ENCODE results near the gene TCERG1. TPM values are rescaled to one million over a fixed set of nuclear protein-coding genes. Genes with fewer than 3 reads are reported as not detected.

Gene TCERG1
- total RNA-seq, 1 experiment from 2014 or later, result 83.5 TPM

GRCh38 chr5:146510559-146511125 is 63.5 kb downstream of the TCERG1 start:
- TF ChIP-seq, protein P1, sequence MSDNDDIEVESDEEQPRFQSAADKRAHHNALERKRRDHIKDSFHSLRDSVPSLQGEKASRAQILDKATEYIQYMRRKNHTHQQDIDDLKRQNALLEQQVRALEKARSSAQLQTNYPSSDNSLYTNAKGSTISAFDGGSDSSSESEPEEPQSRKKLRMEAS (IDR thresholded peaks at IDR 0.05), result no peak
- peaks cover 17% of the 10 kb centered on the region; the same call in 1 of the 2 replicates for H3K79me2 ChIP-seq (ENCODE audit: insufficient read depth, low read length)
- H4K20me1 ChIP-seq (ENCODE audit: insufficient read depth), result peaks cover 5% of the 10 kb centered on the region; the same call in 1 of the 2 replicates
- no peak overlapping the region for H3K4me3 ChIP-seq (replicated peaks in 1 of 2; ENCODE audit: low read depth in 1 of 2, low read length in 2 of 2)
- ChIA-PET CTCF (no interaction called here), RAD21 (ENCODE audit: low non-redundant PET in 1 of 2, low total read pairs in 2 of 2, uncharacterized antibody in 2 of 2, unreplicated experiment in 2 of 2) (no interaction called here), POLR2A (no interaction called here)
- H3K36me3 ChIP-seq (ENCODE audit: control insufficient read depth in 1 of 2, insufficient read depth in 2 of 2, low read length in 2 of 2), result peaks cover 48 to 55% of the 10 kb centered on the region in 2 experiments
- DNase-seq (ENCODE audit: low read depth, low spot score) (no peak), ATAC-seq (no peak)
- no peaks in the 10 kb centered on the region for H3K27me3 ChIP-seq (ENCODE audit: insufficient read depth, low read length)
- TSS peak; percentile 26 for BruUV-seq (replicated peaks)
- no peak overlapping the region for H2AFZ ChIP-seq (ENCODE audit: low read depth, low read length, poor library complexity, severe bottlenecking)
- no peaks in the 10 kb centered on the region for H3K9me2 ChIP-seq (ENCODE audit: insufficient read depth)
- H3K9ac ChIP-seq (ENCODE audit: low read length), result no peak overlapping the region
- no peak overlapping the region for H3K27ac ChIP-seq (ENCODE audit: low read depth, low read length)
- no peak overlapping the region for H3K4me2 ChIP-seq (ENCODE audit: low read length)
- H3K9me3 ChIP-seq (ENCODE audit: control insufficient read depth in 1 of 2, insufficient read depth in 1 of 2, low read depth in 1 of 2, low read length in 2 of 2), result no peaks in the 10 kb centered on the region
- intact Hi-C loops (cut with micrococcal nuclease), result no loop called here
- H3K4me1 ChIP-seq (ENCODE audit: control insufficient read depth in 1 of 2, insufficient read depth in 2 of 2, low read length in 2 of 2), result no peaks in the 10 kb centered on the region

- H3K27ac ChIP-seq (ENCODE audit: low read depth, low read length), result no peak overlapping the region
- intact Hi-C loops (cut with micrococcal nuclease), result no loop called here
- no peaks in the 10 kb centered on the region for H3K4me1 ChIP-seq (ENCODE audit: control insufficient read depth in 1 of 2, insufficient read depth in 2 of 2, low read length in 2 of 2)
- ChIA-PET RAD21 (ENCODE audit: low non-redundant PET in 1 of 2, low total read pairs in 2 of 2, uncharacterized antibody in 2 of 2, unreplicated experiment in 2 of 2) (no interaction called here), POLR2A (no interaction called here), CTCF (interaction anchor here (0.9 kb wide), 1 partner anchor 15 kb away, joined by 3 read pairs; no protein-coding TSS in a partner anchor)
- no peaks in the 10 kb centered on the region for H3K27me3 ChIP-seq (ENCODE audit: insufficient read depth, low read length)
- no peaks in the 10 kb centered on the region for H3K9me3 ChIP-seq (ENCODE audit: control insufficient read depth in 1 of 2, insufficient read depth in 1 of 2, low read depth in 1 of 2, low read length in 2 of 2)
- BruUV-seq (replicated peaks), result no TSS peak
- DNase-seq (ENCODE audit: low read depth, low spot score) (no peak), ATAC-seq (no peak)
- H3K9ac ChIP-seq (ENCODE audit: low read length), result no peak overlapping the region
- H3K4me3 ChIP-seq (replicated peaks in 1 of 2; ENCODE audit: low read depth in 1 of 2, low read length in 2 of 2), result no peak overlapping the region
- H3K9me2 ChIP-seq (ENCODE audit: insufficient read depth), result no peaks in the 10 kb centered on the region
- H3K4me2 ChIP-seq (ENCODE audit: low read length), result no peak overlapping the region
- no peak for TF ChIP-seq ZFX (IDR thresholded peaks at IDR 0.05)
- TF ChIP-seq ATF3 (IDR thresholded peaks at IDR 0.05), result no peak
- TF ChIP-seq EZH2 (IDR thresholded peaks at IDR 0.05), result no peak
- TF ChIP-seq POLR2A (IDR thresholded peaks at IDR 0.05; ENCODE audit: borderline replicate concordance, extremely low read depth, insufficient read depth, insufficient read length), result no peak
- no peak for TF ChIP-seq ELF1 (IDR thresholded peaks at IDR 0.05; ENCODE audit: borderline replicate concordance, low read depth)
- no peak for TF ChIP-seq SRF (IDR thresholded peaks at IDR 0.05; ENCODE audit: low read depth)
- TF ChIP-seq, protein P2, sequence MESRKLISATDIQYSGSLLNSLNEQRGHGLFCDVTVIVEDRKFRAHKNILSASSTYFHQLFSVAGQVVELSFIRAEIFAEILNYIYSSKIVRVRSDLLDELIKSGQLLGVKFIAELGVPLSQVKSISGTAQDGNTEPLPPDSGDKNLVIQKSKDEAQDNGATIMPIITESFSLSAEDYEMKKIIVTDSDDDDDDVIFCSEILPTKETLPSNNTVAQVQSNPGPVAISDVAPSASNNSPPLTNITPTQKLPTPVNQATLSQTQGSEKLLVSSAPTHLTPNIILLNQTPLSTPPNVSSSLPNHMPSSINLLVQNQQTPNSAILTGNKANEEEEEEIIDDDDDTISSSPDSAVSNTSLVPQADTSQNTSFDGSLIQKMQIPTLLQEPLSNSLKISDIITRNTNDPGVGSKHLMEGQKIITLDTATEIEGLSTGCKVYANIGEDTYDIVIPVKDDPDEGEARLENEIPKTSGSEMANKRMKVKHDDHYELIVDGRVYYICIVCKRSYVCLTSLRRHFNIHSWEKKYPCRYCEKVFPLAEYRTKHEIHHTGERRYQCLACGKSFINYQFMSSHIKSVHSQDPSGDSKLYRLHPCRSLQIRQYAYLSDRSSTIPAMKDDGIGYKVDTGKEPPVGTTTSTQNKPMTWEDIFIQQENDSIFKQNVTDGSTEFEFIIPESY (IDR thresholded peaks at IDR 0.05; ENCODE audit: extremely low read depth, insufficient replicate concordance, low read length), result no peak
- no peak for TF ChIP-seq SIN3A (IDR thresholded peaks at IDR 0.05; ENCODE audit: low read depth)
- no peak for TF ChIP-seq EGR1 (IDR thresholded peaks at IDR 0.05; ENCODE audit: low read depth)
- no peak for TF ChIP-seq TCF7L2 (IDR thresholded peaks at IDR 0.05; ENCODE audit: borderline replicate concordance, extremely low read depth, insufficient read depth, insufficient read length)
- TF ChIP-seq, protein P3, sequence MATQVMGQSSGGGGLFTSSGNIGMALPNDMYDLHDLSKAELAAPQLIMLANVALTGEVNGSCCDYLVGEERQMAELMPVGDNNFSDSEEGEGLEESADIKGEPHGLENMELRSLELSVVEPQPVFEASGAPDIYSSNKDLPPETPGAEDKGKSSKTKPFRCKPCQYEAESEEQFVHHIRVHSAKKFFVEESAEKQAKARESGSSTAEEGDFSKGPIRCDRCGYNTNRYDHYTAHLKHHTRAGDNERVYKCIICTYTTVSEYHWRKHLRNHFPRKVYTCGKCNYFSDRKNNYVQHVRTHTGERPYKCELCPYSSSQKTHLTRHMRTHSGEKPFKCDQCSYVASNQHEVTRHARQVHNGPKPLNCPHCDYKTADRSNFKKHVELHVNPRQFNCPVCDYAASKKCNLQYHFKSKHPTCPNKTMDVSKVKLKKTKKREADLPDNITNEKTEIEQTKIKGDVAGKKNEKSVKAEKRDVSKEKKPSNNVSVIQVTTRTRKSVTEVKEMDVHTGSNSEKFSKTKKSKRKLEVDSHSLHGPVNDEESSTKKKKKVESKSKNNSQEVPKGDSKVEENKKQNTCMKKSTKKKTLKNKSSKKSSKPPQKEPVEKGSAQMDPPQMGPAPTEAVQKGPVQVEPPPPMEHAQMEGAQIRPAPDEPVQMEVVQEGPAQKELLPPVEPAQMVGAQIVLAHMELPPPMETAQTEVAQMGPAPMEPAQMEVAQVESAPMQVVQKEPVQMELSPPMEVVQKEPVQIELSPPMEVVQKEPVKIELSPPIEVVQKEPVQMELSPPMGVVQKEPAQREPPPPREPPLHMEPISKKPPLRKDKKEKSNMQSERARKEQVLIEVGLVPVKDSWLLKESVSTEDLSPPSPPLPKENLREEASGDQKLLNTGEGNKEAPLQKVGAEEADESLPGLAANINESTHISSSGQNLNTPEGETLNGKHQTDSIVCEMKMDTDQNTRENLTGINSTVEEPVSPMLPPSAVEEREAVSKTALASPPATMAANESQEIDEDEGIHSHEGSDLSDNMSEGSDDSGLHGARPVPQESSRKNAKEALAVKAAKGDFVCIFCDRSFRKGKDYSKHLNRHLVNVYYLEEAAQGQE (IDR thresholded peaks at IDR 0.05; ENCODE audit: low read depth), result no peak
- no peak for TF ChIP-seq JUND (IDR thresholded peaks at IDR 0.05)
- no peaks in the 10 kb centered on the region for H4K20me1 ChIP-seq (ENCODE audit: insufficient read depth)
- no peaks in the 10 kb centered on the region for H3K79me2 ChIP-seq (ENCODE audit: insufficient read depth, low read length)
- no peak overlapping the region for H2AFZ ChIP-seq (ENCODE audit: low read depth, low read length, poor library complexity, severe bottlenecking)
- H3K36me3 ChIP-seq (ENCODE audit: control insufficient read depth in 1 of 2, insufficient read depth in 2 of 2, low read length in 2 of 2), result peaks cover 23 to 32% of the 10 kb centered on the region in 2 experiments
Measured at GRCh38 chr5:146513462-146513861, 66.3 kb downstream of the TCERG1 start.

All from HCT116 (cell line).